Posterior cingulate gyrus (tissue), 11 donors: ENCODE measurements around the gene MITF.

Experiments
- DNase-seq, 10 donors: peaks; one replicate each; pipeline versions ENCODE4 v3.0.0 to v3.0.0-alpha.2; 2020 to 2021; ENCODE audit warnings: mixed read lengths in 3 of 10
- intact Hi-C: fragments of 100-400 bp; cut with DNase I; formaldehyde crosslinking; loops from one replicate; pipeline ENCODE4 v1.15.1; 2023

Gene MITF

GRCh38 chr3:69865925-69866679 lies 126.8 kb downstream of the MITF start:
- intact Hi-C loops = no loop called here
- peak in 1 of 10 donors; percentile 71 for DNase-seq

- DNase-seq = no peak
- intact Hi-C loops = no loop called here
Measured at GRCh38 chr3:69866988-69867720, 127.9 kb downstream of the MITF start.

- no peak for DNase-seq
- intact Hi-C loops = no loop called here
Measured at GRCh38 chr3:69867941-69868505, 128.8 kb downstream of the MITF start.

- no peak for DNase-seq
- intact Hi-C loops = no loop called here
Measured at GRCh38 chr3:69868841-69869420, 129.7 kb downstream of the MITF start.

- intact Hi-C loops = no loop called here
- no peak for DNase-seq
Measured at GRCh38 chr3:69869643-69870042, 130.4 kb downstream of the MITF start.

- DNase-seq = no peak
- intact Hi-C loops = no loop called here
Measured at GRCh38 chr3:69871251-69871650, 132.0 kb downstream of the MITF start.

GRCh38 chr3:69871868-69872267 lies 132.6 kb downstream of the MITF start:
- intact Hi-C loops = no loop called here
- DNase-seq = no peak

GRCh38 chr3:69872783-69873378 lies 133.6 kb downstream of the MITF start:
- DNase-seq = no peak
- intact Hi-C loops = no loop called here

GRCh38 chr3:69876073-69876472 lies 136.8 kb downstream of the MITF start:
- intact Hi-C loops = no loop called here

GRCh38 chr3:69878254-69878653 lies 139.0 kb downstream of the MITF start:
- DNase-seq = no peak
- intact Hi-C loops = no loop called here

More at GRCh38 chr3:69876073-69876472, 136.8 kb downstream of the MITF start:
- no peak for DNase-seq

- intact Hi-C loops = no loop called here
- peak in 5 of 10 donors; percentile 8 to 73 (median 49) for DNase-seq
Measured at GRCh38 chr3:69879051-69879450, 139.8 kb downstream of the MITF start.

- no peak for DNase-seq
- intact Hi-C loops = no loop called here
Measured at GRCh38 chr3:69880069-69880640, 140.9 kb downstream of the MITF start.

- no peak for DNase-seq
- intact Hi-C loops = no loop called here
Measured at GRCh38 chr3:69881051-69881450, 141.8 kb downstream of the MITF start.

GRCh38 chr3:69881756-69882428 lies 142.6 kb downstream of the MITF start:
- intact Hi-C loops = no loop called here
- DNase-seq = no peak

GRCh38 chr3:69882560-69882959 lies 143.3 kb downstream of the MITF start:
- intact Hi-C loops = no loop called here
- no peak for DNase-seq

- intact Hi-C loops = no loop called here
- peak in 1 of 10 donors; percentile 27 for DNase-seq
Measured at GRCh38 chr3:69888040-69888942, 149.0 kb downstream of the MITF start.

GRCh38 chr3:69888943-69889315 lies 149.7 kb downstream of the MITF start:
- DNase-seq = no peak
- intact Hi-C loops = no loop called here

- intact Hi-C loops = no loop called here
Measured at GRCh38 chr3:69890084-69890483, 150.8 kb downstream of the MITF start.

GRCh38 chr3:69890691-69891090 lies 151.4 kb downstream of the MITF start:
- intact Hi-C loops = no loop called here
- DNase-seq = no peak

More at GRCh38 chr3:69890084-69890483, 150.8 kb downstream of the MITF start:
- DNase-seq = no peak
